BE2C (cell line): ENCODE measurements around the gene TMEM255B.

Experiments used
- DNase-seq: peaks from one replicate; pipeline ENCODE4 v3.0.0-alpha.2; 2020
- H3K27me3 ChIP-seq: fragments of 250-450 bp; sonication (Bioruptor Pico); 2 replicates; pipeline ENCODE4 v1.5.1; 2020; ENCODE audit warnings: mild to moderate bottlenecking
- H3K36me3 ChIP-seq: fragments of 250-450 bp; sonication (Bioruptor Pico); 2 replicates; pipeline ENCODE4 v1.5.1; 2020; ENCODE audit warnings: mild to moderate bottlenecking
- H3K4me1 ChIP-seq: fragments of 250-450 bp; sonication (Bioruptor Pico); 2 replicates; pipeline ENCODE4 v1.5.1; 2020
- H3K4me3 ChIP-seq: 2 replicates; pipeline ENCODE4 v1.5.1; 2011; ENCODE audit warnings: low read depth, low read length
- H3K9me3 ChIP-seq: fragments of 250-450 bp; sonication (Bioruptor Pico); 2 replicates; pipeline ENCODE4 v1.5.1; 2020
- CTCF ChIP-seq: IDR thresholded peaks from 2 replicates; pipeline ENCODE4 v1.5.1; 2012; ENCODE audit warnings: mild to moderate bottlenecking, low read depth, low read length

The TMEM255B gene

GRCh38 chr13:113852536-113853517, 93.8 kb downstream of the TMEM255B start:
- H3K27me3 ChIP-seq = no peaks in the 10 kb centered on the region
- no peaks in the 10 kb centered on the region for H3K9me3 ChIP-seq
- H3K36me3 ChIP-seq = no peaks in the 10 kb centered on the region
- DNase-seq = no peak
- H3K4me1 ChIP-seq = no peaks in the 10 kb centered on the region
- no peak overlapping the region for H3K4me3 ChIP-seq
- TF ChIP-seq CTCF = no peak

GRCh38 chr13:113853518-113854237, 94.7 kb downstream of the TMEM255B start:
- Histone ChIP-seq H3K4me1 (no peaks in the 10 kb centered on the region), H3K4me3 (no peak overlapping the region), H3K36me3 (no peaks in the 10 kb centered on the region), H3K27me3 (no peaks in the 10 kb centered on the region), H3K9me3 (no peaks in the 10 kb centered on the region)
- DNase-seq = no peak
- no peak for TF ChIP-seq CTCF

GRCh38 chr13:113854238-113855011, 95.4 kb downstream of the TMEM255B start:
- Histone ChIP-seq H3K4me3 (no peak overlapping the region), H3K27me3 (no peaks in the 10 kb centered on the region), H3K4me1 (no peaks in the 10 kb centered on the region)

GRCh38 chr13:113855012-113855921, 96.2 kb downstream of the TMEM255B start:
- Histone ChIP-seq H3K36me3 (no peaks in the 10 kb centered on the region), H3K4me3 (no peak overlapping the region), H3K4me1 (no peaks in the 10 kb centered on the region), H3K9me3 (no peaks in the 10 kb centered on the region), H3K27me3 (no peaks in the 10 kb centered on the region)
- DNase-seq = no peak
- TF ChIP-seq CTCF = no peak

More at GRCh38 chr13:113854238-113855011, 95.4 kb downstream of the TMEM255B start:
- Histone ChIP-seq H3K36me3 (no peaks in the 10 kb centered on the region), H3K9me3 (no peaks in the 10 kb centered on the region)
- no peak for TF ChIP-seq CTCF
- DNase-seq = no peak

- Histone ChIP-seq H3K9me3 (no peaks in the 10 kb centered on the region), H3K27me3 (no peaks in the 10 kb centered on the region), H3K4me1 (peaks cover 1% of the 10 kb centered on the region; the same call in 1 of the 2 replicates), H3K36me3 (no peaks in the 10 kb centered on the region), H3K4me3 (no peak overlapping the region)
- no peak for TF ChIP-seq CTCF
- DNase-seq = no peak
These were observed 97.1 kb downstream of the TMEM255B start for GRCh38 chr13:113855931-113856715.
